Mammary epithelial cell (primary cell): ENCODE results near the gene TMEM183A.

ENCODE experiments used
- EZH2 ChIP-seq: IDR thresholded peaks from 2 replicates; pipeline ENCODE4 v1.6.1; 2012; ENCODE audit warnings: low read length, inconsistent platforms, borderline replicate concordance
- TF ChIP-seq, protein P1 (sequence below), 2 donors: IDR thresholded peaks in 1 of 2; conservative IDR thresholded peaks in 1 of 2; 2 replicates each; pipeline ENCODE4 v1.5.1; 2011 to 2012; ENCODE audit warnings: inconsistent platforms in 2 of 2, low read length in 2 of 2, mild to moderate bottlenecking in 2 of 2, control low read depth in 1 of 2, low read depth in 1 of 2; ENCODE audit not compliant: insufficient read depth in 1 of 2; ENCODE audit errors: extremely low read depth in 1 of 2

DNA sequence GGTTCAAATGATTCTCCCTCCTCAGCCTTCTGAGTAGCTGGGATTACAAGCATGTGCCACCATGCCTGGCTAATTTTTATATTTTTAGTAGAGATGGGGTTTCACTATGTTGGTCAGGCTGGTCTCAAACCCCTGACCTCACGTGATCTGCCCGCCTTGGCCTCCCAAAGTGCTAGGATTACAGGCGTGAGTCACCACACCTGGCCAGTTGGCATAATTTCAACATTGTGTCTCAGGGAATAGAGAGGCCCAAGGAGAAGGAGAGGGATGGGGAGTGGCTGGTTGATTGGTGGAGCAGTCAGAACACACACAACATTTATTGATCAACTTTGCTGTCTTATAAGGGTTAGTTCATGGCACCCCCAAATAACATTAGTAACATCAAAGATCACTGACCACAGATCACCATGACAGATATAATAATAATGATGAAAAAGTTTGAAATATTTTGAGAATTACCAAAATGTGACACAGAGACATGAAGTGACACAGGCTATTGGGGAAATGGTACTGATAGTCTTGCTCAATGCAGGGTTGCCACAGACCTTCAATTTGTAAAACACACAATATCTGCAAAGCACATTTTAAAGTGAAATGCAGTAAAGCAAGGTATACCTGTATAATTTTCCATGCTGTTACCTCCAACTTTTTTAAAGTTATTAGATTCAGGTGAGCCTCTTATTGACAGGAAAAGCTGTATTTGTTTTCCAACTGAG, 24.3 kb upstream of the TMEM183A start:
- no peak for TF ChIP-seq EZH2
- TF ChIP-seq, protein P1, sequence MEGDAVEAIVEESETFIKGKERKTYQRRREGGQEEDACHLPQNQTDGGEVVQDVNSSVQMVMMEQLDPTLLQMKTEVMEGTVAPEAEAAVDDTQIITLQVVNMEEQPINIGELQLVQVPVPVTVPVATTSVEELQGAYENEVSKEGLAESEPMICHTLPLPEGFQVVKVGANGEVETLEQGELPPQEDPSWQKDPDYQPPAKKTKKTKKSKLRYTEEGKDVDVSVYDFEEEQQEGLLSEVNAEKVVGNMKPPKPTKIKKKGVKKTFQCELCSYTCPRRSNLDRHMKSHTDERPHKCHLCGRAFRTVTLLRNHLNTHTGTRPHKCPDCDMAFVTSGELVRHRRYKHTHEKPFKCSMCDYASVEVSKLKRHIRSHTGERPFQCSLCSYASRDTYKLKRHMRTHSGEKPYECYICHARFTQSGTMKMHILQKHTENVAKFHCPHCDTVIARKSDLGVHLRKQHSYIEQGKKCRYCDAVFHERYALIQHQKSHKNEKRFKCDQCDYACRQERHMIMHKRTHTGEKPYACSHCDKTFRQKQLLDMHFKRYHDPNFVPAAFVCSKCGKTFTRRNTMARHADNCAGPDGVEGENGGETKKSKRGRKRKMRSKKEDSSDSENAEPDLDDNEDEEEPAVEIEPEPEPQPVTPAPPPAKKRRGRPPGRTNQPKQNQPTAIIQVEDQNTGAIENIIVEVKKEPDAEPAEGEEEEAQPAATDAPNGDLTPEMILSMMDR (conservative IDR thresholded peaks at IDR 0.05 in 1 of 2, IDR thresholded peaks at IDR 0.05 in 1 of 2; ENCODE audit: extremely low read depth in 1 of 2, insufficient read depth in 1 of 2, low read depth in 1 of 2, low read length in 2 of 2) = no peak
